HepG2 (cell line): Measurements from ENCODE around the gene PDLIM5. TPM values are rescaled to one million over a fixed set of nuclear protein-coding genes. Genes with fewer than 3 reads are reported as not detected.

ENCODE experiments used
- ATAC-seq: fragments of 200-7000 bp; cut with Tn5 transposase; 3 replicates; pipeline ENCODE4 v1.9.1; 2020; ENCODE audit warnings: mild to moderate bottlenecking, moderate library complexity
- BruUV-seq: library from RNA; stranded (reverse); fragments of 400-500 nt; replicated peaks from 2 replicates; lab custom pipeline; 2021; lab: Mats Ljungman, UMichigan
- CTCF ChIA-PET: fragments of 300-600 bp; formaldehyde crosslinking; extraction: SDS; loops from one replicate; lab custom pipeline; 2021; ENCODE audit warnings: low total read pairs, inconsistent platforms, low intra/inter-chr PET ratio; lab: Yijun Ruan, JAX
- POLR2A ChIA-PET: fragments of 350-600 bp; sonication (Branson Sonifier 250); formaldehyde crosslinking; loops from one replicate; lab custom pipeline; 2020; ENCODE audit warnings: antibody characterized with exemption, inconsistent platforms; lab: Yijun Ruan, JAX
- DNase-seq: peaks from one replicate; pipeline ENCODE4 v3.0.0-alpha.2; 2015; ENCODE audit warnings: low spot score
- FAIRE-seq: peaks from 3 replicates; lab custom pipeline; 2011; peaks lifted over from hg19 to GRCh38; lab: Jason Lieb, UNC
- H2AFZ ChIP-seq: one replicate; pipeline ENCODE4 v1.6.1; 2011; ENCODE audit warnings: low read length, inconsistent platforms
- H3K27ac ChIP-seq: fragments of 300-600 bp; 3 replicates; pipeline ENCODE4 v1.8.0; 2011; ENCODE audit warnings: mixed run types, mild to moderate bottlenecking, mixed read lengths, low read length, inconsistent platforms; ENCODE audit not compliant: insufficient read depth; ENCODE audit errors: extremely low read length
- H3K27me3 ChIP-seq, 2 experiments: fragments of 200-600 bp in 1 of 2; 2 replicates in 1 of 2; 3 replicates in 1 of 2; pipeline versions ENCODE4 v1.6.0 to v1.8.0; 2011; ENCODE audit warnings: low read length in 2 of 2, mild to moderate bottlenecking in 2 of 2, moderate library complexity in 2 of 2, inconsistent platforms in 1 of 2; ENCODE audit not compliant: insufficient read depth in 2 of 2, control insufficient read depth in 1 of 2
- H3K36me3 ChIP-seq, 2 experiments: fragments of 200-600 bp in 1 of 2; replicated peaks in 1 of 2; 2 replicates in 1 of 2; 3 replicates in 1 of 2; pipeline versions ENCODE4 v1.5.1 to v1.8.0; 2011; ENCODE audit warnings: low read length in 2 of 2, inconsistent platforms in 1 of 2; ENCODE audit not compliant: insufficient read depth in 2 of 2, control insufficient read depth in 1 of 2
- H3K4me1 ChIP-seq: 2 replicates; pipeline ENCODE4 v1.5.1; 2012; ENCODE audit warnings: low read length, inconsistent platforms; ENCODE audit not compliant: insufficient read depth
- H3K4me2 ChIP-seq: 2 replicates; pipeline ENCODE4 v1.6.0; 2011; ENCODE audit warnings: low read depth, low read length, inconsistent platforms
- H3K4me3 ChIP-seq, 3 experiments: fragments of 200-600 bp in 1 of 3; sonication (generic), shearing (Covaris generic) in 1 of 3; replicated peaks in 1 of 3; 2 replicates each; pipeline ENCODE4 v1.5.1; 2011 to 2016; ENCODE audit warnings: low read length in 3 of 3, inconsistent platforms in 2 of 3, low read depth in 2 of 3, mild to moderate bottlenecking in 2 of 3, control low read depth in 1 of 3, mixed read lengths in 1 of 3; ENCODE audit not compliant: insufficient read depth in 1 of 3
- H3K79me2 ChIP-seq: one replicate; pipeline ENCODE4 v1.6.1; 2011; ENCODE audit warnings: low read length, inconsistent platforms; ENCODE audit not compliant: insufficient read depth
- H3K9ac ChIP-seq: 2 replicates; pipeline ENCODE4 v1.6.0; 2011; ENCODE audit warnings: mild to moderate bottlenecking, low read depth, low read length, inconsistent platforms; ENCODE audit not compliant: insufficient read depth
- H3K9me3 ChIP-seq: 2 replicates; pipeline ENCODE4 v1.5.1; 2012; ENCODE audit warnings: mild to moderate bottlenecking, low read length
- H4K20me1 ChIP-seq: 2 replicates; pipeline ENCODE4 v1.6.0; 2011; ENCODE audit warnings: inconsistent platforms, mild to moderate bottlenecking, low read length, moderate library complexity; ENCODE audit not compliant: insufficient read depth
- AHR ChIP-seq: IDR thresholded peaks from 2 replicates; pipeline ENCODE4 v1.6.1; 2018; ENCODE audit warnings: missing genetic modification reagents, missing compliant biosample characterization
- MYNN ChIP-seq: sonication (generic); formaldehyde crosslinking; IDR thresholded peaks from 2 replicates; pipeline ENCODE4 v1.4.0; 2020; ENCODE audit warnings: mild to moderate bottlenecking, low read depth, missing genetic modification reagents
- TBL1XR1 ChIP-seq: fragments of 150-350 bp; IDR thresholded peaks from 2 replicates; pipeline ENCODE4 v1.6.1; 2014; ENCODE audit warnings: borderline replicate concordance, low read length; ENCODE audit not compliant: partially characterized antibody
- ZNF263 ChIP-seq: sonication (generic); formaldehyde crosslinking; IDR thresholded peaks from 2 replicates; pipeline ENCODE4 v1.4.0; 2020; ENCODE audit warnings: missing genetic modification reagents
- ZSCAN12 ChIP-seq: sonication (generic); formaldehyde crosslinking; IDR thresholded peaks from 2 replicates; pipeline ENCODE4 v1.9.0; 2021; ENCODE audit warnings: mild to moderate bottlenecking, missing genetic modification reagents
- WGBS: methylation state at CpG from one replicate; pipeline ENCODE4 v1.1.6; 2017; ENCODE audit warnings: low lambda C conversion rate; 5-methylcytosine and 5-hydroxymethylcytosine counted together
- in situ Hi-C: cut with HindIII; loops from 2 replicates; pipeline ENCODE4 v1.10.0; 2017; ENCODE audit warnings: low pct_unique_long_range_greater_than_20kb; ENCODE audit not compliant: extremely low pct_ligation_motif_present
- intact Hi-C: fragments of 100-400 bp; cut with micrococcal nuclease; formaldehyde crosslinking; loops from one replicate; pipeline ENCODE4 v1.10.0; 2022; ENCODE audit not compliant: unreplicated experiment
- polyA plus RNA-seq, 8 experiments: library from polyadenylated mRNA; depleted of rRNA in 3 of 8; stranded (reverse) in 7 of 8; unstranded in 1 of 8; fragments of >200 nt; fragmentation: Illumina TruSeq in 4 of 8; extraction: Trizol in 4 of 8; gene quantifications; 2 replicates each; pipeline versions ENCODE4 v1.2.1 to v1.2.3, GENCODE V29; 2011 to 2016; ENCODE audit warnings: low read depth in 4 of 8, missing spikeins in 1 of 8, mixed read lengths in 1 of 8; ENCODE audit not compliant: insufficient read depth in 1 of 8
- total RNA-seq, 5 experiments: library from RNA; depleted of rRNA; stranded (reverse); fragments of >200 nt; fragmentation: Illumina TruSeq; extraction: Trizol; gene quantifications; 2 replicates each; pipeline ENCODE4 v1.2.3, GENCODE V29; 2016; ENCODE audit warnings: low read depth in 1 of 5

Gene PDLIM5
- total and polyA plus RNA-seq, 2 of the 13 experiments (the other 11 are each of a cell fraction or from before 2014, with no cell fraction given): 52.8 to 119 TPM

DNA sequence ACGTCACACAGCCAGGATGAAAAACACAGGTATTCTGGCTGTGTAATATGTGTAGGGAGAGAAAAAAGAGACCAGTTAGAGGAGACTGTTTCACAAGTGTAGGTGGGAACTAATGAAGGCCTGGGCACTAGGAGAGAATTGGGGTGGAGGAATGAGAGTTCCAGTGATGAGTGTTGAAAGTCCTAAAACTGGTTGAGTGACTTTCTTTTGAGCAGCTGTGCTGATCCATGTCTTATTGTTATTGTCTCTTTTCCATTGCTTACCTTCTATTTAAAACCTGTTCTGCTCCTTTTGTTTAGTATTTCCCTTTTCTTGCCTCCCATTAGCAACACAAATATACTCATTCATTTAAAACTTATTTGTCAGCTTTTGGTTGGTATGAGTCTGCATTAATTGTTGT, 88.7 kb downstream of the PDLIM5 start:
- no peak overlapping the region for H3K9ac ChIP-seq
- H4K20me1 ChIP-seq: no peaks in the 10 kb centered on the region
- in situ Hi-C loops (loop anchor here (10.0 kb wide), 1 partner anchor 86 kb away; the partner anchor contains the start of gene PDLIM5), intact Hi-C loops (no loop called here)
- FAIRE-seq: no peak
- H3K79me2 ChIP-seq: peaks cover 8% of the 10 kb centered on the region
- WGBS: 94% methylated on average over 1 of the region's 1 CpG
- DNase-seq: no peak
- POLR2A ChIA-PET: no interaction called here
- TF ChIP-seq AHR (CRISPR knock-in tag) (no peak), MYNN (CRISPR knock-in tag) (no peak)
- TF ChIP-seq, all 625 proteins: peak for 0
- no peak for ATAC-seq
- BruUV-seq: no TSS peak
- Histone ChIP-seq H3K27ac (no peak overlapping the region), H3K4me2 (no peak overlapping the region), H3K36me3 (no peaks in the 10 kb centered on the region; a peak in 1 of 5 replicates), H2AFZ (no peak overlapping the region), H3K4me1 (peaks cover 31% of the 10 kb centered on the region), H3K4me3 (no peak overlapping the region), H3K9me3 (no peaks in the 10 kb centered on the region), H3K27me3 (no peaks in the 10 kb centered on the region)
- CTCF ChIA-PET: no interaction called here

DNA sequence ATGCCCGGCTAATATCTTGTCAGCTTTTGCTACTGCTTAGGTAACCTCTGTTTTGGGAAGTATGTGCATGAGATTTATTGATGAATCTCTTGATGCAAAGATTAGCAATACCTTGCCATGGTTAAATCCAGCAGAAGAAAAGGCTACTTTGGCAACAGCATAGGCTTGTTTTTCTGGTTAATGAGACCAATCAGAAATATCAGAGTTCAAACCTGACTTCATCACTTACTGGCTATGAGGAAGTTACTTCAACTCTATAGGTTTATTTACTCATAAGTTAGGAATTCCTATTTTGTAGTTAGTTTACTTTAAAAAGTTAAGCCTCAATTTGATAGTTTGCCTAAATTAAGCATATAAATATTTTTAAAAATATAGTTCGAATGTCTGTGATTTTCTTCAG, 93.1 kb downstream of the PDLIM5 start:
- TF ChIP-seq ZNF263 (CRISPR knock-in tag) (no peak), ZSCAN12 (CRISPR knock-in tag) (no peak), TBL1XR1 (no peak)
- intact Hi-C loops: no loop called here
- H3K4me1 ChIP-seq: peaks cover 50% of the 10 kb centered on the region
- H3K36me3 ChIP-seq: no peaks in the 10 kb centered on the region; a peak in 3 of 5 replicates
- H2AFZ ChIP-seq: no peak overlapping the region
- no TSS peak for BruUV-seq
- no peak overlapping the region for H3K4me3 ChIP-seq
- H3K27ac ChIP-seq: peak overlapping the region; percentile 20
- no peaks in the 10 kb centered on the region for H3K27me3 ChIP-seq
- FAIRE-seq (no peak), DNase-seq (peak; percentile 10), ATAC-seq (no peak)
- H4K20me1 ChIP-seq: no peaks in the 10 kb centered on the region
- in situ Hi-C loops: loop anchor here (10.0 kb wide), 1 partner anchor 90 kb away; the partner anchor contains the start of gene PDLIM5
- CTCF ChIA-PET: no interaction called here
- H3K79me2 ChIP-seq: peaks cover 9% of the 10 kb centered on the region
- H3K9ac ChIP-seq: no peak overlapping the region
- POLR2A ChIA-PET: no interaction called here
- no peak overlapping the region for H3K4me2 ChIP-seq
- no peaks in the 10 kb centered on the region for H3K9me3 ChIP-seq
- WGBS: 95% methylated on average over 2 of the region's 2 CpGs
